Panc1 (cell line): ENCODE results near the gene SH3BP5. TPM values are rescaled to one million over a fixed set of nuclear protein-coding genes. Genes with fewer than 3 reads are reported as not detected.

Source experiments
- ATAC-seq: fragments of 200-7000 bp; cut with Tn5 transposase; 2 replicates; pipeline ENCODE4 v1.9.1; 2020; ENCODE audit warnings: mild to moderate bottlenecking, moderate library complexity
- BruUV-seq: library from RNA; stranded (reverse); fragments of 400-500 nt; replicated peaks from 2 replicates; lab custom pipeline; 2021; lab: Mats Ljungman, UMichigan
- CTCF ChIA-PET: fragments of 300-600 bp; sonication (Branson Sonifier 250); formaldehyde crosslinking; loops from one replicate; lab custom pipeline; 2022; ENCODE audit warnings: antibody characterized with exemption; lab: Charles Lee
- POLR2A ChIA-PET: fragments of 300-600 bp; sonication (Branson Sonifier 250); formaldehyde crosslinking; loops from one replicate; lab custom pipeline; 2022; ENCODE audit warnings: antibody characterized with exemption; lab: Charles Lee
- DNase-seq: peaks from one replicate; pipeline ENCODE4 v3.0.0-alpha.2; 2010; ENCODE audit warnings: low read depth, low spot score
- H3K27ac ChIP-seq: 2 replicates; pipeline ENCODE4 v1.5.1; 2011; ENCODE audit warnings: mild to moderate bottlenecking, low read length, inconsistent platforms
- H3K27me3 ChIP-seq: fragments of 200-500 bp; sonication (Bioruptor generic); 2 replicates; pipeline ENCODE4 v1.6.0; 2014; ENCODE audit warnings: low read length, inconsistent platforms; ENCODE audit not compliant: control insufficient read depth, insufficient read depth
- H3K36me3 ChIP-seq: fragments of 200-500 bp; sonication (Bioruptor generic); 2 replicates; pipeline ENCODE4 v1.5.1; 2014; ENCODE audit warnings: inconsistent platforms, mild to moderate bottlenecking, low read length, moderate library complexity; ENCODE audit not compliant: control insufficient read depth, insufficient read depth
- H3K4me1 ChIP-seq: 2 replicates; pipeline ENCODE4 v1.5.1; 2011; ENCODE audit warnings: inconsistent platforms, mild to moderate bottlenecking, low read length, moderate library complexity; ENCODE audit not compliant: control insufficient read depth, insufficient read depth
- H3K4me3 ChIP-seq, 2 experiments: 2 replicates each; pipeline ENCODE4 v1.5.1; 2011 to 2012; ENCODE audit warnings: low read depth in 2 of 2, low read length in 2 of 2, mild to moderate bottlenecking in 2 of 2, inconsistent platforms in 1 of 2, moderate library complexity in 1 of 2
- H3K9me3 ChIP-seq: fragments of 200-500 bp; sonication (Bioruptor generic); 2 replicates; pipeline ENCODE4 v1.5.1; 2014; ENCODE audit warnings: low read depth, mild to moderate bottlenecking, inconsistent platforms, low read length, moderate library complexity; ENCODE audit not compliant: control insufficient read depth, insufficient read depth
- CTCF ChIP-seq: fragments of 450-650 bp; IDR thresholded peaks from 2 replicates; pipeline ENCODE4 v1.5.1; 2017; ENCODE audit warnings: mild to moderate bottlenecking
- POLR2AphosphoS5 ChIP-seq: IDR thresholded peaks from 2 replicates; pipeline ENCODE4 v1.6.1; 2012; ENCODE audit warnings: mild to moderate bottlenecking, low read depth, low read length, moderate library complexity
- REST ChIP-seq, 2 experiments: IDR thresholded peaks; 2 replicates each; pipeline ENCODE4 v1.6.1; 2011 to 2012; ENCODE audit warnings: low read depth in 2 of 2, control low read depth in 1 of 2, low read length in 1 of 2, mild to moderate bottlenecking in 1 of 2, moderate library complexity in 1 of 2; ENCODE audit not compliant: insufficient read depth in 1 of 2
- SIN3A ChIP-seq: IDR thresholded peaks from 2 replicates; pipeline ENCODE4 v1.6.1; 2012; ENCODE audit warnings: low read depth, mild to moderate bottlenecking, low read length, moderate library complexity, borderline replicate concordance; ENCODE audit not compliant: insufficient read depth
- TCF7L2 ChIP-seq: IDR thresholded peaks from 2 replicates; pipeline ENCODE4 v1.6.1; 2011; ENCODE audit warnings: mild to moderate bottlenecking, low read depth, low read length, inconsistent platforms
- in situ Hi-C: cut with HindIII; loops from 2 replicates; pipeline ENCODE4 v1.10.0; 2016; ENCODE audit warnings: low sequenced_read_pairs, low pct_unique_long_range_greater_than_20kb
- intact Hi-C: fragments of 100-400 bp; cut with micrococcal nuclease; formaldehyde crosslinking; loops from one replicate; pipeline ENCODE4 v1.10.0; 2022; ENCODE audit not compliant: unreplicated experiment
- total RNA-seq: library from RNA; stranded (reverse); gene quantifications from one replicate; pipeline ENCODE4 v1.2.1, GENCODE V29; 2021; ENCODE audit not compliant: unreplicated experiment

The SH3BP5 gene
- total RNA-seq, 1 experiment from 2014 or later: 12.0 TPM

GRCh38 chr3:15291589-15292541 is 40.5 kb downstream of the SH3BP5 start:
- Histone ChIP-seq H3K9me3 (no peaks in the 10 kb centered on the region), H3K36me3 (no peaks in the 10 kb centered on the region), H3K4me3 (no peak overlapping the region), H3K27me3 (no peaks in the 10 kb centered on the region), H3K27ac (no peak overlapping the region), H3K4me1 (no peaks in the 10 kb centered on the region)
- TF ChIP-seq POLR2AphosphoS5 (no peak), CTCF (no peak), REST (IDR thresholded peaks at IDR 0.05; ENCODE audit: insufficient read depth in 1 of 2, low read depth in 2 of 2, low read length in 1 of 2) (no peak), TCF7L2 (no peak), SIN3A (no peak)
- in situ Hi-C loops: no loop called here
- intact Hi-C loops: no loop called here
- ChIA-PET POLR2A (no interaction called here), CTCF (no interaction called here)
- DNase-seq (no peak), ATAC-seq (no peak)
- BruUV-seq: no TSS peak

- intact Hi-C loops: no loop called here
- POLR2A ChIA-PET: no interaction called here
- no TSS peak for BruUV-seq
Measured at GRCh38 chr3:15290736-15291135, 41.6 kb downstream of the SH3BP5 start.

More at GRCh38 chr3:15290736-15291135, 41.6 kb downstream of the SH3BP5 start:
- Histone ChIP-seq H3K9me3 (no peaks in the 10 kb centered on the region), H3K4me3 (no peak overlapping the region), H3K27me3 (no peaks in the 10 kb centered on the region), H3K4me1 (no peaks in the 10 kb centered on the region), H3K27ac (no peak overlapping the region), H3K36me3 (no peaks in the 10 kb centered on the region)
- CTCF ChIA-PET: no interaction called here
- in situ Hi-C loops: no loop called here
- no peak for TF ChIP-seq SIN3A
- TF ChIP-seq TCF7L2: no peak
- no peak for TF ChIP-seq CTCF
- TF ChIP-seq REST (IDR thresholded peaks at IDR 0.05; ENCODE audit: insufficient read depth in 1 of 2, low read depth in 2 of 2, low read length in 1 of 2): no peak
- TF ChIP-seq POLR2AphosphoS5: no peak
- no peak for DNase-seq
- ATAC-seq: no peak
